Measurements from ENCODE around the gene SLC35F3.

GRCh38 chr1:233909195-233909594 is 4.7 kb downstream of the SLC35F3 start:
- TF ChIP-seq EZH2 (IDR thresholded peaks at IDR 0.05; ENCODE audit: borderline replicate concordance, low read length) (no peak), CTCF (conservative IDR thresholded peaks at IDR 0.05 in 1 of 2, IDR thresholded peaks at IDR 0.05 in 1 of 2; ENCODE audit: extremely low read depth in 1 of 2, insufficient read depth in 1 of 2, low read depth in 1 of 2, low read length in 2 of 2) (no peak)

Data from mammary epithelial cell (primary cell).